ENCODE results near the gene FNTB.
"Not testable (repeated sequence)": the region's sequence is repeated elsewhere in the genome, so short reads cannot be mapped to it uniquely, and the experiment has no call there.

Gene FNTB

DNA sequence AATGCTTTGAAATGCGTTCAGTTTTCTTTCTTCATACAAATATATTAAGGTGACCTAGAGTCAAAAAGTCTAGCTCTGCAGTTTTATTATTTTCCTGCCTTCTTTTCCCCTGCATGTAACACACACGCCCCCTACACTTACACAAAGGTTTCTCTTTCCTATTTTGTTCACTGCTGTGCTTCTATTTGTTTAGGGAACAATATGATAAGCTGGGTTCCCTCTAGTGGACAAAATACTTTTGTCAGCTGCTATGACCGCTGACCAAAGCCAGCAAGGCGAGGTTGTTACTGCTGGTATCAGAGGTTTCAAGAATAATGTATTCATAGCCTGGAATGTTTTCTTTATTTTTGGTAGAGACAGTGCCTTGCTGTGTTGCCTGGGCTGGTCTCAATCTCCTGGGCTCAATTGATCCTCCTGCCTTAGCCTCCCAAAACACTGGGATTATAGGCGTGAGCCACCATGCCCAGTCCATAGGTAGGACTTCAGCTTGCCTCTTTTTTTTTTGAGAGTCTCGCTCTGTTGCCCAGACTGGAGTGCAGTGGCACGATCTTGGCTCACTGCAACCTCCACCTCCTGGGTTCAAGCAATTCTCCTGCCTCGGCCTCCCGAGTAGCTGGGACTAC is 33.4 kb downstream of the FNTB start:
- DNase-seq = peak; percentile 93

DNA sequence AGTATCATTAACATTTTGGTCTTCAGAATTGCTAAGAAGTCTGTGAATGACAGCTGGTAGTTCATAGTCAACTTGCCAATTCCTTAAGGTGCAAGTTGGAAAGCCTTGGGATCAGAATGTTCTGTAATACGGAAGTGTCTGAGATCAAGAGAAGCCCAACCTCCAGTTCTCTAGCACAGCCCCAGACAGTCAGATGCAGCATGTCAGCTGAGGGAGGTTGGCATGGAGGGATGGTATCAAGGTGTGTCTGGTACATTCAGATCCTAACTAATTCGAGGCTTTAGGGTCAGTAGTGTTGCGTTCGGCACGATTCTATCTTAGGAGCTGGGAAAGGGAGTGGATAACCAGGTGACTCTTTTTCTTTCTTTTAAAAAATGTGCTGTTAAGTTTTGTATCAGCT is 38.3 kb downstream of the FNTB start:
- no peak for DNase-seq

DNA sequence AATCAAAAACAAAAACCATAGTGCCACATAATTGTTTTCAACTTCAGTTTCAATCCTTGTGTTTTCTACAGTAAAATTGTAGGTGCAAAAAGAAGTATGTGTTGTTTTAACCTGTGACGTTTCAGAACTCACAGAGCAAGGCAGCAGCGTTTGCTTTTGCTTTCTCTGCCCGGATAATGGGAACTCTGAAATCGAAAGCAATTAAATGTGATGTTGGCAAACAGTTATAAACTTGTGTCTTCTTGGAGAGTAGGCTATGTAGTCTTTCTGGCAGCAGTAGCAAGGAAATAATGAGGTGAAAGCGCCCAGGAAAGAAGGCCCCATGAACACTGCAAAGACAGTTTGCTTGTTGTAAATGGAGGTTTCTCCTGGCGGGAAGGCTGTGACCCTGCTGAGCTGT is 39.1 kb downstream of the FNTB start:
- DNase-seq = no peak

DNA sequence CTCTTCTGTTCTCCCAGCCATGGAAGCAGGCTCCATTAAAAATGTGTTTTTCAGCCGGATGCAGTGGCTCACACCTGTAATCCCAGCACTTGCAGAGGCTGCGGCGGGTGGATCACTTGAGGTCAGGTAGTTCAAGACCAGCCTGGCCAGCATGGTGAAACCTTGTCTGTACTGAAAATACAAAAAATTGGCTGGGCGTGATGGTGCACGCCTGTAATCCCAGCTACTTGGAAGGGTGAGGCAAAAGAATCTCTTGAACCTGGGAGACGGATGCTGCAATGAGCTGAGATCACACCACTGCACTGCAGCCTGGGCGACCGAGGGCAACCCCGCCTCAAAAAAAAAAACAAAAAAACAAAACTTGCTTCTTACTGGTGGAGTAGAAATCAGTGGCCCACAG is 39.8 kb downstream of the FNTB start:
- no peak for DNase-seq

DNA sequence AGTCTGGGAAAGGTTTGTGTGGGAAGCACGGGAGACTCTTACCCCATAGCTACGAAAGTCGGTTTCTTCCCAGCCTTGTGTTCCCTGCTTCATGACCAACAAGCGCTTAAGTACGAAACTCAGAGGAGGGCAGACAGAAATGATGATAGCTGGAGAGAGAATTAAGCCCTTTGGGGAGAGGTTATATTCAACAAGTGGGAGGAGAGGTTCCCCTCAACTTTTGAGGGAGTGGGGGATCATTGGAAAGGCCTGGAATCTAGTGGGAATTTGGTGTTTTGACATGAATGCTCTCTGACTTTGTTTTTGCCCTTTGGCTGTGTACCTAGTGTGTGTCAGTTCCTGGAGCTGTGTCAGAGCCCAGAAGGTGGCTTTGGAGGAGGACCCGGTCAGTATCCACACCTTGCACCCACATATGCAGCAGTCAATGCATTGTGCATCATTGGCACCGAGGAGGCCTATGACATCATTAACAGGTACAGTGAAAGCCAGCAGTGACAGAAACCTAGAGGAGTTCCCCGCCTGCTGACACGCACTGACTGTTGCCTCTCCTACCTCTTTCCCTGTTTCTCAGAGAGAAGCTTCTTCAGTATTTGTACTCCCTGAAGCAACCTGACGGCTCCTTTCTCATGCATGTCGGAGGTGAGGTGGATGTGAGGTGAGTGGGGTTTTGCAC is 40.6 kb downstream of the FNTB start:
- DNase-seq = no peak

DNA sequence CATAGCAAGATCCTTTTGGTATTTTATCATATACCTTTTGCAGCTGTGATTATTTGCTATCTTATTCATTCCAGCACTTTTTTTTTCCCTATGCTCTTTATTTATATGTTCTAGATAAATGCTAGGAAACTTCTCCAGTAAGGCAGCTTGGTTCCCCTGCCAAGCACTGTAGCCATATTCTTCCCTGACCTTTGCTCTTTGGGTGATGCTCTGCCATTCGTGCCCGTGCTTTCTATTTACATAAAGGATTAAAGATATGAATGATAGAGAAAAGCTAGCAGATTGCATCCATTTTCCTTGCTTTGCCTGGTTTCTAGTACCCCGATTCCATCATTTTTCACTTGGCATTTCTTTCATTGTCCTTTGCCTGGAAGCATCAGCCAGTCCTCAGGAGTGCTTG is 42.2 kb downstream of the FNTB start:
- no peak for DNase-seq

DNA sequence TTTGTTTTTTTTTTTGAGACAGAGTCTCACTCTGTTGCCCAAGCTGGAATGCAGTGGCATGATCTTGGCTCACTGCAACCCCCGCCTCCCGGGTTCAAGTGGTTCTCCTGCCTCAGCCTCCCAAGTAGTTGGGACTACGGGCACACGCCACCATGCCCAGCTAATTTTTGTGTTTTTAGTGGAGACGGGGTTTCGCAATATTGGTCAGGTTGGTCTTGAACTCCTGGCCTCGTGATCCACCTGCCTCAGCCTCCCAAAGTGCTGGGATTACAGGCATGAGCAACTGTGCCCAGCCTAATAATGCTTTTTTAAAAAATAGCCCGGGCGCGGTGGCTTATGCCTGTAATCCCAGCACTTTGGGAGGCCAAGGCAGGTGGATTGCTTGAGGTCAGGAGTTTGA is 44.6 kb downstream of the FNTB start:
- DNase-seq = not testable (repeated sequence)

DNA sequence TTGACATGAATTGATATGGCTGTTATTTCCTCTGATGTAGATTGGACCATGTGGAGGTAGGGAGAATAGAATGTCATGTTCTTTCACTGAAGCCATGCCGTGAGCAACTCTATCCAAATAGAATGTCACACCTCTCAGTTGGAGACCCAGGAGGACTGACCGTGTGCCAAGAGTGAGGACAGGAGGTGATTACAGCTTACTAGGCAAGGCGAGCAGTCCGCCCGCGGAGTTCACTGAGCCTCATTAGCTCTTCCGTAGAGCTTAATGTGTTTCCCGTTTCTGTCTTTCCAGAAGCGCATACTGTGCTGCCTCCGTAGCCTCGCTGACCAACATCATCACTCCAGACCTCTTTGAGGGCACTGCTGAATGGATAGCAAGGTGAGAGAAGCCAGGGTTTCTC is 45.6 kb downstream of the FNTB start:
- no peak for DNase-seq

DNA sequence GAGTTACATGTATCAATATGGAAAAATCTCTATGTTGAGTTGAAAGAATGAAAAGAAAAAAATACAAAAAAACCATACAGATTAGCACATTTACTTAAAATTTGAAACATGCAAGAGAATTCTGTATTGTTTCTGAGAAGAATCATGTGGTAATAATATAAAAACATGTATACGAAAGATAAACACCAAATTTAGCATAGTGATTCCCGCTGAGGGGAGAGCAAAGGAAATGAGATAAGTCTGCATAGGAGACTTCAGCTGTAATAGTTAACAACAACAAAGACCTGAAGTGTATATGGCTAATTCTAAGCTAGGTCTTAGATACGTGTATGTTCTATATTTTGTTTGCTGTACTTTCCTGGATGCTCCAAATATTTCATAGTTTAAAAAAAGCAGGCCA is 46.5 kb downstream of the FNTB start:
- peak; percentile 73 for DNase-seq

DNA sequence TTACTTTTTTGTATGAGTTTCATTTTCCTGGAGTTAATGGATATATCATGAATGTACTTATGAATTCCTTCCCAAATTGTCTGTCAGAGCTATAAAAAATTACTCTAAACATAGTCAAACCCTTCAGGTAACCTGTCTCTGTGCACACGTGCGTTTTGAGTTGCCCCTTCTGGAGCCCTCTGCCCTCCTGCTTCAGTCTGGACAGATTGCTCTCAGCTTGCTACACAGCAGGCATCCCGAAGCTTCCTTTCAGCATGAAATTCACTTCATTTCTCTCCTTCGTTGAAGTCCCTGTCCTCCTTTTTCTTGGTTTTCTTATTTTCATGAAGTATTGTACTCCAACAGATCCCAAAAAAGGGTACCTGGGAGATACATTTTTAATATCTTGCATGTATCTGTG is 47.3 kb downstream of the FNTB start:
- DNase-seq = no peak

DNA sequence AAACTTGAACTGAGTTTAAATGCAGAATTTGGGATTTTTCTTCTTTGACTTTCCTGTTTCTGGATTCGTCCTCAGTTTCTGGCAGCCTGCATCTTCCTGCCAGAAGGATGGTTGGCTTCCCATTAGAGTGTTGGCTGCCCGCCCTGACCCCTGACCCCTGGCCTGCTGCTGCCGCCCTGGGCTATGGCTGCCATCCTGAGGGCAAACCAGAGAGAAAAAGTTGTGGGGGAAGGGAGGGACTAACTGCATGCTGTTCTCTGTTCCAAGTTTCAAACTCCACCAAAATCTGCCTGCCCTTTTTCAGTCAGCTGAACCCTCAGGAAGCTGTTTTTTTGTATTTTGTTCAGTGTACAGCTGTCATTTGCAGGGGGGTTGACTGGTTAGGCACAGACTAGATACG is 48.4 kb downstream of the FNTB start:
- DNase-seq = no peak

DNA sequence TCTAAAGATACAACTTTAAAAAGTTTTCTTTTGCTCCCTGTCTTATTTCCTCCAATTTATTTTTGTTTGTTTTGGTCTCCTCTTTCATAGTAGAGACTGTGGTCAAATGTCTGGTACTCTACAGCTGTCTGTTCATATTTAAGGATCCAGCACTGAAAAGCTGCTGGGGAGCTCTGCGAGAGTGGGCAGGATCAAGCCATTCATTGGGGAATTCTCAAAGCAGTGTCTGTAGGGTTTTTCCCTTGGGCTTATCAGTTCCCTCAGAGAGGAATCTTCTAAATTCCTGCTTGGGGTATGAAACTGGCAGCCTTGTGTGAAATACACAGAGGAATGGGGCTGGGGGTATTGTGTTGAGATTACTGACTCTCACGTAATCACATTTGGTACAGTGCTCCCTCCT is 52.3 kb downstream of the FNTB start:
- no peak for DNase-seq

DNA sequence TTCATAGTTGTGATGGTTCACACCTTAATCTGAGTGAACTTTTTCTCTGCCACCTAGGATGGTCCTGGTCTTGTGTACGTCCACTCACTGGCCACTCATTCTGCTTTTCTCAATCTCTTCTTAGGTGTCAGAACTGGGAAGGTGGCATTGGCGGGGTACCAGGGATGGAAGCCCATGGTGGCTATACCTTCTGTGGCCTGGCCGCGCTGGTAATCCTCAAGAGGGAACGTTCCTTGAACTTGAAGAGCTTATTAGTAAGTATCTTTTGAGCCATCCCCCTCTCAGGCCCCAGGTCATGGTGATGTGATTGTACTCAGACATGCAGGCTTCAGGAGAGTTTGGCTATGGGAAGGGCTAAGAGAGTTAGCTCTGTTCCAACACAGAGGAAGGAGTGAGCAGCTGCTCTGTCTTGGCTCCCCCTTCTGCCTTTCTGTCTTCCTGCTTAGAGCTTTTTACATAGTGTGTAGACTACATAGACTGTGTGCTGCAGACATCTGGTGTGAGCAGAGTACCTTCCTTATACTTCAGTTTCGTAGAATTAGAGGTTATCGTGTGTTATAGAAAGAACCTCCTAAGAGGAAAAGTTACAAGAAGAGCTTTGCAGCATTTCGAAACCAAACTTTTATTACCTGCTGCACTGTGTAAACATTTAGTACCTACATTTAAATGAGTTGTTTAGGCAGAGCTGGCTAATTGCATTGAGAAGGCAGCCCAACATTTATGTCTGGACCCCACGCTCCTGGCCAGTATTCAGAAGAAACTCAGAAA is 54.2 kb downstream of the FNTB start:
- DNase-seq = peak; percentile 44

DNA sequence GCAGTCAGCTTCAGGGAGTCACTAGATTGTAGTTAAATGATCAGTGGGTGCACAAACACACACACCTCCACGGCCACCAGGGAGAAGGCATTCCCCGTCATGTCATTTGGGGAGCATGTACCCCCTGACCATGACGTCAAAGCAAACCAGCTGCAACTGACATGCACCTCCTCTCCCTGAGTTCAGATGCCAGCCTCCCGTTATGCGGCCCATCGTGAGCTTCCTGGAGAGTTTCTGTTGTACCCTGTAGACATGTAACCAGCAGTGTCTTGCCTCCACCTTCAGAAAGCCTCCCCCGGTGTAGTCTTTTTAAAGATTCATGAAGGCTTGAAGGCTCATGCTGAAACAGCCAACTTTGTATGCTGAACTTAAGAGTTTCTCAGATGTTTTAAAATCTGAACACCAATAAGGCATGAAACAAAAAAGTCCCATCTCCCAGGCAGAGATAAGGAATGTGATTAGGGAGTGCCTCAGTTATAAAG is 54.8 kb downstream of the FNTB start:
- DNase-seq = no peak

DNA sequence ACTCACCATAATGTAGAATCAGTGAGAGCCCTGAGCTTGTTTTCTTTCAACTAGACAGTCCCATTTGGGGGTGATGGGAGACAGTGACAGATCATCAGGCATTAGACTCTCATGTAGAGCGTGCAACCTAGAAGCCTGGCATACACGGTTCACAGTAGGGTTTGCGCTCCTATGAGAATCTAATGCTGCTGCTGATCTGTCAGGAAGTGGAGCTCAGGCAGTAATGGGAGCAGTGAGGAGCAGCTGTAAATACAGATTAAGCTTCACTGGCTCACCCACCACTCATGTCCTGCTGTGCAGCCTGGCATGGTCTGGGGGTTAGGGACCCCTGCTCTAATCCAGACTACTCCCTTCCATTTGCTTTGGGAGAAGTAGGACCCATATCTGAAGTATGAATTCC is 55.6 kb downstream of the FNTB start:
- DNase-seq = peak; percentile 78

DNA sequence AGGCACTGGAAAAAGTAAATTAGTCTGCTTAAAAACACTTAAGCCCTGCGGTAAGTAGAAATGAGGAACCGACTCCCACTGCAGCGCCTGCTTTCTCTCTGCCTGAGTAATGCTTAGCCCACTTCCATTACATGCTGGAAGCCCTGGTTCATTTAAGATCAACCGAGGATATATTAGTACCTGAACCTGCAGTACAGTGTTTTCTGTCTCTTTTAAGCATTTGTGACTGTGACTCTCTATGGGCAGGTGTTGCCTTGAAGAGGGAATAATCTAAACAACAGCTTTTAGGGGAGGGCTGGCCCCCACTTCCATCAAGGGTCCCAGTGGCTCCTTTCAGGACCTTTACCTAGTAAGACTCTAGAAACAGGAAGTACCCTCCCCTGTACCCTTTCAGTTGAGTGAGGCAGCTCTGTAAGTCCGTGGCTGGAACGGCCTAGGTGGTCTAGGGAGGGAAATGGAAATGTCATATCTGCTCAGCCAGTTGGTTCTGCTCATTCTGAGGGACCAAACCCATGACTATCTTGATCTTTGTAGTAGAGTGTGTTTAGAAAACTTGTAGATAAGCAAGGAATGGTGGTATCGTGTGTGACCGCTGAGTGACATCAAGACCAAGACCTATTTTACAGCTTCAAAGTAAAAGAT is 56.2 kb downstream of the FNTB start:
- DNase-seq = peak; percentile 98

DNA sequence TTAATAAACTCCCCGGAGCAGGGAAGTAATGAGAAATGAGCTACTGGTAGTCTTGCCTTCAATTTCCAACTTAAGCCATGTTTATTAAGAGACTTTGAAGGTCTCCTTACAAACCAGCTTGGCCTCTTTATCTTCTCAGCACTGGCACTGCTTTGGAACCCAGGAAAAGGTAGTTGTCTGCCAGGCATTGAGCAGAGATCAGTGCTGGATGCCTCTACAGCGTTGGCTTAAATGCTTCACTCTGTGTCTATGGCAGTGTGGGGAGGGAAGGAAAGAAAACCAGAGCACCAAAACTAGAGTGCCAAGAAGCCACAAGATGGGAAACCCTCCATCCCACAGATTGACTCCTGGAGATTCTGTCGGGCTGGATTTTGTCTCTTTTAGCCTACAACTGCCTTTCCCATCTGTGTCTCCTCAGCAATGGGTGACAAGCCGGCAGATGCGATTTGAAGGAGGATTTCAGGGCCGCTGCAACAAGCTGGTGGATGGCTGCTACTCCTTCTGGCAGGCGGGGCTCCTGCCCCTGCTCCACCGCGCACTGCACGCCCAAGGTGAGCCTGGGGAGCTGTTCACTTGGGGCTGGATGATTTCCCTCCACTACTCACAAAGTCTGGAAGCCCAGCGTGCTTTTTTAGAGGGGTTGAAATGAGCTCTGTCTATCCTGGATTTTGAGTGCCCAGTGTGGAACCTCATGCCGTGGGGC is 57.3 kb downstream of the FNTB start:
- DNase-seq = peak; percentile 30

DNA sequence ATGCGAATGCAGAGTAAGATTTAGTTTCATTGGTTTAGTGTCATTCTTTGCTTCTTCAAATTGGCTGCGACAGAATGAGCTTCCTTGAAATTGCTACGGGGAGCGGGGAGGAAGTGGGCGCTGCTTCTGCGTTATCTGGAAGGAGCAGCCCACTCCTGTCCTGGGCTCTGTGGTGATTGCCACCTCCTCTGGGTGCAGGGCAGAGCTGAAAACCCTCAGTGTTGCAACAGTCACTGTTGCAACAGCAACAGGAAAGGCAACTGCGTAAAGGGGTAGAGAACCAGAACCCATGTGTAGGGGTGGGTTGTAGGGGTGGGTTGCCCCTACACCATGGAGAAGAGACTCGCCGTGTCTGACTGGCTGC is 57.9 kb downstream of the FNTB start:
- peak; percentile 99 for DNase-seq

DNA sequence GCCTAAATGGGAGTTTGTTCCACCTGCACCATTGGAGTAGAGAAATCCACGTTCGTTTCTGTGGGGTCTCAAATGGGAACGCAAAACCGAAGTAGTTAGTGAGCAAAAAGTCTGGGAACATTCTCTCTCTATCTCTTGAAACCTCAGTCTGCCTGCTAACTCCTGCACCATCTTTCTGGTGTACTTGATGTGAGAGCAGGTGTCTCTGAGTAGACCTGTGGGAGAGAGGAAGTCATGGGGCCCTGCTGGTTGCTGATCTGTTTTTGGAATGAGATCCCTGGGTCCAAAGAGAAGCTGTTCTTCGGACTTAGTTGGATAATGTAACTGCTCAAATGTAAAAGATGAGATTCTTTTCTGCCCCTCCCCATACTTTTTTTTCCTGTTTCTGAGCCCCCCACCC is 58.3 kb downstream of the FNTB start:
- peak; percentile 53 for DNase-seq

DNA sequence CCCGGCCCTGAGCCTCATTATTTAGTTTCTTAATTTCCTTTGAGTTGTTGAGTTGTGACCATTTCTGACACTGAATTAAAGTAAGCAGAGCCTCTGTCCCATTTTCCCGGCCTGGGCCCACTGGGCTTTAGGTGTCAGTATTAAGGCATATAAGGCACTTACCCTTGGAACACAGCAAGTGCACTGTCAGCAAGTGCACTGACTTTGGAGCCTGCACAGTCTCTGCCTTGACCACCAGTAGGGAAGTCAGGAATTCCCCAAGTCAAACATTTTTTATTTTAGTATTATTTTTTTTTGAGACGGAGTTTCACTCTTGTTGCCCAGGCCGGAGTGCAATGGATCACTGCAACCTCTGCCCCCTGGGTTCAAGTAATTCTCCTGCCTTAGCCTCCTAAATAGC is 59.0 kb downstream of the FNTB start:
- no peak for DNase-seq

DNA sequence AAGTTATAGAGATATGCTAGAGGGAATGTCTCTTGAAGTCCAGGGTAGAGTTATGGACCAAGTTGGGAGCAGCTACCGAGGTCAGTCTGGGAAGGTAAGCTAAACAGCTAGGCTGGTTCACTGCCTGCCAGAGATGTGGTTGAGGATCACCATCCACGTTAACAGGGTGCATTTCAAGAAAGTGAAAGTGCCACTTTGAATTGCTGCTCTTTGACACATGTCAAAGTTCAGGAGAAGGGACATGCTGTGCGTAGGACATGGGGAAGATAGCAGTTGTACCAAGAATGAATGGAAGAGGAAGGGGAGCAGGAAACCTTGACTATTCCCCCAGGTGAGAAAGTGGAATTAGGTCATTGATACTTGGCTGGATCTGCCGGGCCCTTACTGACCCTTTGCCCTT is 66.1 kb downstream of the FNTB start:
- DNase-seq = no peak

DNA sequence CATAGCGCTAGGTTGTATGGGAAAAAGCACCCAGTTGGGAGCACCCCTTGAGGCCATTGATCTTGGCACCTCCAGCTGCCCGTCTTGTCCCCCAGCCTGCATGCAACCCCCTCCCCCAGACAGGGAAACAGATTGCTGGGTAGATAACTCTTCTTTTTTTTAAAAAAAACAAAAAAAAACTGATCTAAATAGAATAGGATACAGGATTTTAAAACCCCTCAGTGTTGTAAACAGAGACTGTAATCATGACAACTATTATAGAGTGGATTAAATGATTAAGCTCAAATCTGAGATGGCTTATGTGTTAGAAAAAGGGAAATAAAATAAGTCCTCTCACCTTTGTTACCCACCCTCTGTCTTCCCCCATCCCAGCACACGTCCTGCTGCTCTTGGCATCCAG is 66.8 kb downstream of the FNTB start:
- no peak for DNase-seq

DNA sequence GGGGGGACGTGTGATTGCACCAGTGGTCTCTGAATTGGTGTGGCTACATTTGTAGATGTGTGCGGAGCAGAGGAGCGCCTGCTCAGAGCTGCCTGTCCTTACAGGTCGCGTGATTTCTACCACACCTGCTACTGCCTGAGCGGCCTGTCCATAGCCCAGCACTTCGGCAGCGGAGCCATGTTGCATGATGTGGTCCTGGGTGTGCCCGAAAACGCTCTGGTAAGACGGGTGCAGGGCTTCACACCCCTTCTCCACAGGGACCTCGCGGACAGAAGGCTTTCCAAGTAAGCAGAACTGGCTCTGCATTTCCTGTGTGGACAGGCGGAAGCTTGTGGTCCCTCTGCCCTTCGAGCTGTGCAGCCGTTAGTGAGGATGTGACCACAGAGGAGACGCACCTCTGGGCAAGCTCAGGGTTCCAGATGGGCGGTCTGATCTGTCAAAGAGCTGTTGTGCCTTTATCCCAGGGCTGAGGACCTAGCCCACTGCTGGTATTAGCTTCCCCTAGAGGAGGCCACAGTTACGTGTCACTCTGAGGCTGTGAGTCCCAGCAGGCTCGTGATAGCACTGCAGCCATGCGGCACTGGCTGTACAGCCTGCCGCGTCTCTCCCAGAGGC is 67.9 kb downstream of the FNTB start:
- DNase-seq = peak; percentile 98

Measured in hematopoietic multipotent progenitor cell treated with erythropoietin and hydrocortisone succinate and interleukin-3 and kit ligand, for 4 days (in vitro differentiated cells).